HG03066 (cell line): ENCODE data around the gene LDLRAD3.

Experiments used
- ATAC-seq: cut with Tn5 transposase; IDR thresholded peaks from one replicate; pipeline ENCODE4 v1.9.1; 2021; ENCODE audit warnings: low read depth; ENCODE audit not compliant: unreplicated experiment

The LDLRAD3 gene

DNA sequence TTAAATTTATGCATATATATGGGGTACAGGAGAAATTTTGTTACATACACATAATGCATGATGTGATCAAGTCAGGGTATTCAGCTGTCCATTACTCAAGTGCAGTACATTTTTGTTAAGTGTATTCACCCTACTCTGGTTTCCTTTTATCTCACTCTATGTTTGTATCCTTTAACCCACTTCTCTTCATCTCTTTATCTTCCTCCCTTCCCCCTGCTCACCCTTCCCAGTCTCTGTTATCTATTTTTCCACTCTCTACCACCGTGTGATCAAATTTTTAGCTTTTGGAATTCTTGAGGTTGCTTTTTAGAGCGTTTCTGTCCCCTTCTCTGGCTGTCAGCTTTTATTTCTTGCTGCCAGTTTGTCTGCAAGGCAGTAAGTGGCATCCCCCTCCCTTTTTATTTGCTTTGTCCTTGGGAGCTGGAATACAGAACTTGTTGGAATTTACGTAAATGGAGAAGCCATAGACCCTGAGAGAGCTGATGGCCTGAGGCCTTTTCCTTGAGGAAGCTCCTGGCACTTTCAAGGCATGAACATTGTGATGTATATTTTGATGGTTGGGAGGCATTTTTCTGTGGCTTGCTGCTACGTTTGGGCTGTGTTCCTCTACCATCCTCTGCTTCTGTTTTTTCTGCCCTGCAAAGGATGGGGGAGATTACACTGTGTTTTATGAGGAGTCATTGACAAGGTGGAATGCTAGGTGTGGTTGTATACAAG, 148.6 kb downstream of the LDLRAD3 start:
- no peak for ATAC-seq

- no peak for ATAC-seq
Observed at GRCh38 chr11:36093548-36093947, 149.7 kb downstream of the LDLRAD3 start.

DNA sequence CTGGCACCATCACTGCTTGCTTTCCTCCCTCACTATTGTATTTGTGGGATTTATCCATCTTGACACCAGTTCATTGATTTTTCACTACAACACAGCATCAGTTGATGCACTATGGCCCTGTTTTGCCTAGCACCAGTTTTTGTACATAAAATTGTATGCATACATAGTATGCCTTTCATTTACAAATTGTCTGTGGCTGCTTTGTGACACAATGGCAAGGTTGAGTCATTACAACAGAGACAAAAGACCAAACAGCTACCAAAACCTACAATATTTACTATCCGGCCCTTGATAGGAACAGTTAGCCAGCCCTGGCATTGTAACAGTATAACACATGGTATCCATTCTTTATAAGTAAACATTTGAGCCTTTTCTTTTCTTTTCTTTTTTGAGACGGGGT, 150.3 kb downstream of the LDLRAD3 start:
- ATAC-seq: no peak

GRCh38 chr11:36095716-36096115, 151.9 kb downstream of the LDLRAD3 start:
- no peak for ATAC-seq

DNA sequence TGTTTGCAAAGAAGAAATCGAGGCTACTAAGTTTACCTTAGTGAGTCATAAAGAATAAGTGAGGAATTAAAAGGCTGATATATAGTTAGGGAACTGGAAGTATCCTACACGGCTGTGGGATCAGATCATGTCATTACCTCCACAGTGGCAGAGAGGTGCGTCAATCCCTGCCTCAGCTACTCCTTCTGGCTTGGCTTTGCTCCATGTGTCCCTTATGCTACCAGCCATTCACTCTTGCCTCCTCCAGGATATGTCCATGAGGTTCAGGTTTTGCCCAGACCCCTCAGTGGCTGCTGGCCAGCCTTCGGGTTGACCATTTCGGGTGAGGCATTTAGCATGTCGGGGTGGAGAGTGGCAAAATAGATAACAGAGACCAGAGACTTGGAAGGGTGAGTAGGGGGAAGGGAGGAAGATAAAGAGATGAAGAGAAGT, 153.4 kb downstream of the LDLRAD3 start:
- no peak for ATAC-seq

DNA sequence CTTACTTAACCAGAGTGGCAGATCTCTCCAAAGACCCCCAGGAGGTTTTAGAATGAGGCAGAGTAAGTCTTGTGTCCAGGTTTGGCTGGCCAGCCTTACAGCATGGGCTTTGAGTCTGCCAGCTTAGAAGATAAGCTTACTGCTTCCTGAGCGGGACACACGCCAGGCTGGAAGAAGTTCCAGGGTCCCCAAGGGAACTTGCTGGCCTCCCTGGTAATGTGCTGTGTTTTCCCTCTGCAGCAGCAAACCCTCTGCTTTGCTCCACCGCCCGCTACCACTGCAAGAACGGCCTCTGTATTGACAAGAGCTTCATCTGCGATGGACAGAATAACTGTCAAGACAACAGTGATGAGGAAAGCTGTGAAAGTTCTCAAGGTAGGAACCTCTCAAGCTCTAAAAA, 154.2 kb downstream of the LDLRAD3 start:
- no peak for ATAC-seq

GRCh38 chr11:36098853-36099375, 155.1 kb downstream of the LDLRAD3 start:
- no peak for ATAC-seq

- no peak for ATAC-seq
Observed at GRCh38 chr11:36101466-36101865, 157.6 kb downstream of the LDLRAD3 start.

- ATAC-seq: no peak
Observed at GRCh38 chr11:36102868-36103267, 159.0 kb downstream of the LDLRAD3 start.

GRCh38 chr11:36103933-36104530, 160.2 kb downstream of the LDLRAD3 start:
- ATAC-seq: no peak

- no peak for ATAC-seq
Observed at GRCh38 chr11:36104660-36104992, 160.8 kb downstream of the LDLRAD3 start.

- no peak for ATAC-seq
Observed at GRCh38 chr11:36105743-36106581, 162.1 kb downstream of the LDLRAD3 start.

GRCh38 chr11:36107547-36107946, 163.7 kb downstream of the LDLRAD3 start:
- ATAC-seq: no peak

DNA sequence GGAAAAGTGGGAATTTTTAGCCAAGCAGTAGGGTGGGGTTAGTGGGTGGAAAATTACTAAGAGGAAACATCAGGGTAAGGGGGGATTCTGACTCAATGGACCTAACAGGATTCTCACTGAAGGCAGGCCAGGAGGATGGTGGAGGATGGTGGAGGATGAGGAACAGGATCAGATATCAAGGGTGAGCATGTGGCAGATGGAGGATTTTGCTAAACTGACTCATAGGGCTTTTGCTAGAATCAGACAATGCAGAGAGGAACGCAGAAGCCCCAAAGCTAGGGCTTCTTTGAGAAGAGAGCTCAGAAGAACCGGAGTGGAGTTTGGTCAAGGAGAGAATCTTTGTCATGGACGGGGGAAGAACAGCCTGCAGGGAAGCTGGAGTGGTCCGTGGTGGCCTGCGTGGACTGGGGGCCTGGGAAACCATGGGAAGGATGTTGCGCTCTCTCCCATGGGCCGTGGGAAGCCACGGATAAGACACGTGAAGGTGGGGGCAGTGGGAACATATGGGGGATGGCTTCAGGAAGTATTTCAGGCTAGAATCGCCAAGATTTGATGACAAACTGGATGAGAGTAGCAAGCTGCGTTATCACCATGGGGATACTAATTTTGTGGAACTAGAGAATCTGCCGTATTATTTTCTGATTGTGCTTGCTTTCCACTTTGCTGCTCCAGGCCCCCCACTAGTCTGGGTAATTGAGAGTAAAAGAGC, 165.2 kb downstream of the LDLRAD3 start:
- ATAC-seq: no peak

DNA sequence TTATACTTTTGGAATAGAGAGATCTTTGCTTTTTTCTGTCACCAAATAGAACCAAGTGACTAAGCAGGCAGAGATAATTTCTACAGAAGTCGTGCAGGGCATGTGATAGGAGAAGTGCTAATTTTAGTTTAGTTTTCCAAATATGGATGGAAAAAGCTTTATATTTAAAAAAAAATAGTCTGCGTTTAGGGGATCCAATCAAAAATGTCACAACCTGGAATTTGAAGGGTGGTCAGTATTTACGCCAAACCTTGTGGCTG, 165.7 kb downstream of the LDLRAD3 start:
- no peak for ATAC-seq

DNA sequence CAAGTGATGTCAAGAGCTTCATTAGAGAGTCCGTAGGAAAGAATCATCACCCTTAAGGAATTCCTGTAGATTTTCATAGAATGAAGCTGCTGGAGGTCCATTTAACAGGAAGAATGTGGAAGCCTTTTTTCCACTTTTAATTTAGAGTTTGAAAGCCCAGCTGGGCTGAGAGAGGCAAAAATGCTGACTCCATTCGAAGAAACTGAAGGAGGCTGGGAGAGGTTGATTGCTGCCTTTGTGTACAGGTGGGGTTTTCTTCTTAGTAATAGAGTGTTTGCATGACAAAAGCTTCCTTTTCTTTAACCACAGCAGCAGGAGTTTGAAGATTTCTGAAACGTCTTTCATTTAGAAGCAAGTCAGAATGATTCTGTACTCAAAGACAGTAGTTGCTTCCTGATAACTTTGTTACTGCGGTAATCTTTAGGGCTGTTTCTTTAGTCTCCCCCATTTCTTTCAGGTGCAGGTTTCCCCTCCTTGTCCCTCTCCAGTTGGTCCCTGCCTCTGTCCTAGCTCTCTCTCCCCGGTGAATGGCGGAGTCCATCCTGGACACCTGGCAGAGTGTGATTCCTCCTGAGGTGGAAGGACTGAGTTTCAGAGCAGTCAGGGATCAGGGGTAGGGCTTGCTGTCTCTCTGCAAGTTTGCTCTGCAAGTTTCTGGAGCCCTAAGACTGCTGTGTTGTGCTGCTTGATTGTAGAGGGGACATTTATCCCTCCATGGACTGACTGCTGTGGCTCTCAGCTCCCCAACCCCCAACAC, 166.2 kb downstream of the LDLRAD3 start:
- no peak for ATAC-seq

- no peak for ATAC-seq
Observed at GRCh38 chr11:36110668-36111410, 167.0 kb downstream of the LDLRAD3 start.

DNA sequence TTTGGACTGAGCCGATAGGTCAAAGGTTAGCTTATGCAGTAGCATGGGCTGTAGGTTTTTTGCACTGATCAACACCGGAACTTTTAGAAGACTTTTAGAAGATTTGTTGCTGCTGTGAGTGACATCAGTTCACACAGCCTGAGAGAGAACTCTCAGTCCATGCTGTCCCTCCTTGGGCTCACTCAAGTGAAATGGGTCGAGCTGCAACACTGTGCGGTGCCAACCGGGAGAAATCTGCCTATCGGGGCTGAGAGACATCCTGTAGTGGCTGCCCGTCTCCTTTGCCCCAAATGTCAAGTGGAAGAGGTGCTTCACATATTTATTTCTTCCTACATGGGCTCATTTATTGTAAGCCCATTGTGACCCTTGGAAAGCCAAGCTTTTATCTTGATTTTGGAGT, 170.2 kb downstream of the LDLRAD3 start:
- no peak for ATAC-seq

GRCh38 chr11:36115378-36115801, 171.5 kb downstream of the LDLRAD3 start:
- no peak for ATAC-seq

- no peak for ATAC-seq
Observed at GRCh38 chr11:36116161-36116560, 172.3 kb downstream of the LDLRAD3 start.
